Brain microvascular endothelial cell (primary cell): ENCODE results near the gene CUX1.

ENCODE experiments used
- DNase-seq: peaks from one replicate; pipeline ENCODE4 v3.0.0-alpha.2; 2020
- H3K27ac ChIP-seq: fragments of 250-450 bp; sonication (Bioruptor Pico); 2 replicates; pipeline ENCODE4 v1.5.1; 2020; ENCODE audit warnings: mild to moderate bottlenecking, moderate library complexity
- H3K27me3 ChIP-seq: fragments of 250-450 bp; sonication (Bioruptor Pico); replicated peaks from 2 replicates; pipeline ENCODE4 v1.5.1; 2020; ENCODE audit warnings: mild to moderate bottlenecking
- H3K36me3 ChIP-seq: fragments of 250-450 bp; sonication (Bioruptor Pico); replicated peaks from 2 replicates; pipeline ENCODE4 v1.5.1; 2020; ENCODE audit warnings: mild to moderate bottlenecking
- H3K4me3 ChIP-seq: 2 replicates; pipeline ENCODE4 v1.5.1; 2011; ENCODE audit warnings: low read depth, mild to moderate bottlenecking, control low read depth, low read length, moderate library complexity
- in situ Hi-C: cut with HindIII; loops from 2 replicates; pipeline ENCODE4 v1.10.0; 2017; ENCODE audit warnings: low sequenced_read_pairs, low pct_ligation_motif_present
- TF ChIP-seq, protein P1 (sequence below): IDR thresholded peaks from 2 replicates; pipeline ENCODE4 v1.5.1; 2011; ENCODE audit warnings: low read depth, mild to moderate bottlenecking, moderate library complexity, low read length, control low read depth, inconsistent platforms; ENCODE audit errors: missing control alignments

CUX1 gene

GRCh38 chr7:102291916-102292267 is 474.5 kb downstream of the CUX1 start:
- Histone ChIP-seq H3K27ac (no peak overlapping the region), H3K36me3 (no peaks in the 10 kb centered on the region), H3K4me3 (no peak overlapping the region), H3K27me3 (peaks cover 4% of the 10 kb centered on the region)
- no peak for DNase-seq
- in situ Hi-C loops, result no loop called here
- TF ChIP-seq, protein P1, sequence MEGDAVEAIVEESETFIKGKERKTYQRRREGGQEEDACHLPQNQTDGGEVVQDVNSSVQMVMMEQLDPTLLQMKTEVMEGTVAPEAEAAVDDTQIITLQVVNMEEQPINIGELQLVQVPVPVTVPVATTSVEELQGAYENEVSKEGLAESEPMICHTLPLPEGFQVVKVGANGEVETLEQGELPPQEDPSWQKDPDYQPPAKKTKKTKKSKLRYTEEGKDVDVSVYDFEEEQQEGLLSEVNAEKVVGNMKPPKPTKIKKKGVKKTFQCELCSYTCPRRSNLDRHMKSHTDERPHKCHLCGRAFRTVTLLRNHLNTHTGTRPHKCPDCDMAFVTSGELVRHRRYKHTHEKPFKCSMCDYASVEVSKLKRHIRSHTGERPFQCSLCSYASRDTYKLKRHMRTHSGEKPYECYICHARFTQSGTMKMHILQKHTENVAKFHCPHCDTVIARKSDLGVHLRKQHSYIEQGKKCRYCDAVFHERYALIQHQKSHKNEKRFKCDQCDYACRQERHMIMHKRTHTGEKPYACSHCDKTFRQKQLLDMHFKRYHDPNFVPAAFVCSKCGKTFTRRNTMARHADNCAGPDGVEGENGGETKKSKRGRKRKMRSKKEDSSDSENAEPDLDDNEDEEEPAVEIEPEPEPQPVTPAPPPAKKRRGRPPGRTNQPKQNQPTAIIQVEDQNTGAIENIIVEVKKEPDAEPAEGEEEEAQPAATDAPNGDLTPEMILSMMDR, result no peak

DNA sequence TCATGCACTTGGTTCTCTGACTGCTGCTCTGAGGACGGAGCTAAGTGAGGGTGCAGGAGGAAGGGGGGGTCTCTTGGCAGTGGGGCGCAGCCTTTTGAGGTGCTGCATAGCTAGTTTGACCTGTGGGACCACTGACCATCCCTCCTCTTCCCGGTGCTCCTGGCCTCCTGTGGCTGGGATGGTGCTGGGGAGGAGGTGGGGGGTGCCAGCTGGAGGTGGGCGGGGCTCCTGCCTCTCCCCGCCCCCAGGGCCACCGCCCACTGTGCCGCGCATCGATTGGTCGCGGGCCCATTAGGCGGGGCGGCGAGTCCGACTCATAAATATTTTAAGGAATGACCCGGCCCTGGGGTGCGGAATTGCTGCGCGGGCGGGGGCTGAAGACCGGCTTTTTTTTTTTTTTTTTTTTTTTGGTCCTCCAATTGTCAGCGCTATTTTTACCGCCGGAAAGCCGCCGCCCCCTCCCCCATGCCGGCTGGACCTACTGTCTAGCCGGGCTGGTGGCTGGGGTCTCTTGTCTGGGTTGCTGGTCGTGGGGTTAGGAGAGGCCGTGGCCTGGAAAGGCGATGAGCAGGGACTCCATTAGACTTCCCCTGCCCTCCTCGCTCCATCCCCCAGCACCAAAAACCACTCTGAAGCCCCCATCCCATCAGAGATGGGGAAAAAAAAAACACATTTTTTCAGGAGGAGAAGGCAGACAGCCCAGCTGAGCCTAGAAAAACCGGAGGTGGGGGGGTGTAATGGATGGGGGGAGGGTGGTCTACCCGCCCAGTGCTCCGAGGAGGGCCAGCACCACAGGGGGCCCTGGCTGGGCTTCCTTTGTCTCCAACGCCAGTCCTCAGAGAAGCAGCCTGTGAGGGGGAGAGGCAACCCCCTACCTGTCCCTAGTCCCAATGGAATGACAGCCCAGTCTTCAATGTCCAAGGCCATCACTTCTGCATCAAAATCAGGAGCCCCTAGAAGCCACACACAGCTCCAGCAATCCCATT is 475.7 kb downstream of the CUX1 start:
- Histone ChIP-seq H3K36me3 (no peaks in the 10 kb centered on the region), H3K4me3 (no peak overlapping the region), H3K27me3 (peaks cover 4% of the 10 kb centered on the region), H3K27ac (no peak overlapping the region)
- in situ Hi-C loops, result no loop called here
- no peak for DNase-seq
- TF ChIP-seq, protein P1, result no peak

DNA sequence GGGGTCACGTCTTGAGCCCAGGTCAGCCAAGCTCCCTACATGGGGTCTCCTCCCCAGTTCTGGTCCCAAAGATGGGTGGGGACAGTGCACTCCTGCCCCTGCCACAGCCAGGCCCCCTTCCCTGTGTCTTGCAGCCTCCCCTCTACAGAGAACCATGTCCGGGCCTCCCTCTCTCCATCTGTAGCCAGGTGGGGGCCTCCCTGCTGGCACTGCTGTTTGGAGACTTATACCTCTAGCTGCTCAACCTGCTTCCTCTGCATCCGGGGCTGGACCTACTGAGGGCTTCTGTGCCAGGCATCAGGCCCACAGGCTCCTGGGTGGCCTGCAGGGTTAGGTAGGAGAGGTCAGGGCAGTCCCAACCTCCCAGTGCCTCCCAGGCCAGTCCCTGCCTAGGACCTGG is 477.2 kb downstream of the CUX1 start:
- in situ Hi-C loops, result no loop called here
- H3K27me3 ChIP-seq, result peaks cover 4% of the 10 kb centered on the region
- no peaks in the 10 kb centered on the region for H3K36me3 ChIP-seq
- H3K4me3 ChIP-seq, result no peak overlapping the region
- TF ChIP-seq, protein P1, result no peak
- DNase-seq, result no peak
- no peak overlapping the region for H3K27ac ChIP-seq

- DNase-seq, result no peak
- peaks cover 6% of the 10 kb centered on the region for H3K27me3 ChIP-seq
- TF ChIP-seq, protein P1, result no peak
- no peak overlapping the region for H3K27ac ChIP-seq
- H3K4me3 ChIP-seq, result no peak overlapping the region
- no peaks in the 10 kb centered on the region for H3K36me3 ChIP-seq
- in situ Hi-C loops, result no loop called here
Measured at GRCh38 chr7:102295346-102296178, 478.1 kb downstream of the CUX1 start.

DNA sequence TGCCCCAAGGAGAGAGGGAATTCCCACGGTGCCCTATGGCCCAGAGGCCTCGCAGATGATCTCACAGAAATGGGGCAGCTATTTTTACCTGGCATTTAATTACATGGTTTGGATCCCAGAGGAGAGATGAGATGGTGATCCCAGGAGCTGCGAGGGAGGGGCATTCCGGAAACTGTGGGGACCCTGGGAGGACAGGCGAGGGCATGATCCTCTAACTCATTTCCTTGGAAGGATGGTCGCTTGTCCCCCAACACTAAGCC is 478.7 kb downstream of the CUX1 start:
- Histone ChIP-seq H3K36me3 (no peaks in the 10 kb centered on the region), H3K27ac (no peak overlapping the region), H3K4me3 (no peak overlapping the region), H3K27me3 (peaks cover 6% of the 10 kb centered on the region)
- in situ Hi-C loops, result no loop called here
- DNase-seq, result no peak
- TF ChIP-seq, protein P1, result no peak
